D721Med (cell line): ENCODE measurements around the gene KCNIP1.

ENCODE experiments used
- DNase-seq: peaks from one replicate; pipeline ENCODE4 v3.0.0; 2011; ENCODE audit warnings: low spot score; ENCODE audit not compliant: insufficient read length
- FAIRE-seq: peaks from 2 replicates; lab custom pipeline; 2011; peaks lifted over from hg19 to GRCh38; lab: Jason Lieb, UNC
- CTCF ChIP-seq: IDR thresholded peaks from 2 replicates; pipeline ENCODE4 v1.5.1; 2012; ENCODE audit warnings: mild to moderate bottlenecking, control low read depth; ENCODE audit not compliant: insufficient read depth; ENCODE audit errors: missing control alignments

The KCNIP1 gene

GRCh38 chr5:170737591-170737990 is 233.8 kb downstream of the KCNIP1 start:
- no peak for FAIRE-seq
- no peak for TF ChIP-seq CTCF
- DNase-seq = no peak

GRCh38 chr5:170738840-170739239 is 235.0 kb downstream of the KCNIP1 start:
- no peak for TF ChIP-seq CTCF
- DNase-seq = no peak
- no peak for FAIRE-seq

- no peak for DNase-seq
- FAIRE-seq = no peak
- TF ChIP-seq CTCF = no peak
Observed at GRCh38 chr5:170739446-170739845, 235.6 kb downstream of the KCNIP1 start.

GRCh38 chr5:170740551-170741205 is 236.9 kb downstream of the KCNIP1 start:
- no peak for TF ChIP-seq CTCF
- FAIRE-seq (no peak), DNase-seq (no peak)

- no peak for FAIRE-seq
- TF ChIP-seq CTCF = no peak
- DNase-seq = no peak
Observed at GRCh38 chr5:170741801-170742200, 238.0 kb downstream of the KCNIP1 start.

- FAIRE-seq (no peak), DNase-seq (no peak)
- no peak for TF ChIP-seq CTCF
Observed at GRCh38 chr5:170743876-170744212, 240.0 kb downstream of the KCNIP1 start.

GRCh38 chr5:170745481-170746071 is 241.8 kb downstream of the KCNIP1 start:
- DNase-seq (no peak), FAIRE-seq (no peak)
- no peak for TF ChIP-seq CTCF
